GM23248 (cell line): ENCODE data around the gene ZNF697.

Experiments
- EZH2 ChIP-seq: fragments of 200-600 bp; sonication (generic); IDR thresholded peaks from 2 replicates; pipeline ENCODE4 v1.6.1; 2018; ENCODE audit warnings: antibody characterized with exemption, mild to moderate bottlenecking; ENCODE audit not compliant: insufficient read depth, poor library complexity, severe bottlenecking
- EZH2phosphoT487 ChIP-seq: fragments of 200-600 bp; sonication (generic); IDR thresholded peaks from 2 replicates; pipeline ENCODE4 v1.6.1; 2018; ENCODE audit warnings: antibody characterized with exemption, moderate library complexity, mild to moderate bottlenecking, low read depth; ENCODE audit not compliant: insufficient read depth

GRCh38 chr1:119648620-119649004, 546 bp upstream of the ZNF697 start:
- TF ChIP-seq EZH2 (no peak), EZH2phosphoT487 (no peak)
